ENCODE measurements around the gene POTEG. TPM values are rescaled to one million over a fixed set of nuclear protein-coding genes. Genes with fewer than 3 reads are reported as not detected.
"Not testable (repeated sequence)": the region's sequence is repeated elsewhere in the genome, so short reads cannot be mapped to it uniquely, and the experiment has no call there.

POTEG gene
- total RNA-seq, 1 donor from 2014 or later: not detected

DNA sequence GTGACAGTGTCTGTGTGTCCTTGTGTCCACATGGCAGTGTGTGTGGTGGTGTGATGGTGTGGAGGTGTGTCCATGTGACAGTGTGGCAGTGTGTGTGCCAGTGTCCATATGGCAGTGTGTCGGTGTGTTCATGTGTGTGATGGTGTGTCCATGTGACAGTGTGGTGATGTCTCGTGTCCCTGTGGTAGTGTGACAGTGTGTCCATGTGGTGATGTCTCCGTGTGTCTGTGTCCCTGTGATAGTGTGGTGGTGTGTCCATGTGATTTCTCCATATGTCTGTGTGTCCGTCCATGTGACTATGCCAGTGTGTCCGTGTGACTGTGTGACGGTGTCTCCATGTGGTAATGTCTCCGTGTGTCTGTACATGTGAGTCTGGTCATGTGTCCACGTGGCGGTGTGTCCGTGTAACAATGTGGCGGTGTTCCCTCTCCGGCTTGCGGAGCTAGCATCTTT, 59.7 kb downstream of the POTEG start:
- intact Hi-C loops (cut with micrococcal nuclease): not testable (repeated sequence)

DNA sequence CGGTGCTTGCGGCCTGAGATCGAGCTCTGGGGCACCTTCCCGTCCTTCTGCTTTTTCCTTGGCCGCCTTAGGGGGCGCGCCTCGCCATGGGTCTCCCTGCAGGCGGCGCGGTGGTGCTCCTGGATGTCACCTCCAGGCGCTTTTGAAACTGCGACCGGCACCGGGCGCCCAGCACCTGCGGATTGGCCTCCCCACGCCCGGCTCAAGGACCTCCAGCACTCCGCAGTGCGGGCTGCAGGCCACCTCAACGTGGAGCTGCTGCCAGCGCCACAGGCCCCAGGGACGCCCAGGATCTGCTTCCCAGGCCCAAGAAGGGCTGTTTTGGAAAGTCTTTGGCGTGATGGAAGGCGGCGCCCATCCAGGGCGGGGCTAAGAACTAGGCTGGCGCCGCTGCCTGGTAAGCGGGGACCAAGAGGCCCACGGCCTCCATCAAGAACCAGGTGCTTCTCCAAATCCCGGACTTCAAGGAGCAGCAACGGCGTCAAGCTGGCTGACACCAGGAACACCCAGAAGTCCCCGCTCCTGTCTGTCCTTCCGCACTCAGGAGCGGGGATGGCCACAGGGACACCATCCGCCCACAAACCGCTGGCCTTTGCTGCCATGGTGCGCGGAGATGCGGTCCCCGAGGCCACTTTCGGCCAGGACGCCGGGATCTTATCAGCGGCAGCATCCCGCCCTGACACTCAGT, 61.2 kb downstream of the POTEG start:
- intact Hi-C loops (cut with micrococcal nuclease): not testable (repeated sequence)

DNA sequence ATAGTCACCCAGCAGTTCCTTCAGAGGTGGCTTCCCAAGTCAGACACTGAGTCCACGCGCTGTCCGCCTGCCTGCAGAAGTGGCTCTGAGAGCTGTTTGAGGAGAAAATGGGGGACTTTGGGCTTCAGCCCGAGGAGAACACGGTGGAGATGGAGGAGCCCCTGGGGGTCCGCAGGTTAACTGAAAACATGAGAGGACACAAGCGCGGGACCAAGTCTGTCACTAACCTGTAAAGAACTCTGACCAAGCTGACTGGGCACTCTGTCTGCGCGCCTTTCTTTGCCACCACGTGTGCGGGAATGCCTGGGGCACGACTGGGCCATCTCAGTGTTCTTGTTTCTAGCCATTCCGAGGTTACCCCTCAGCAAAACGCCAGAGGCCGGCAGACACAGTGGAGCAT, 62.4 kb downstream of the POTEG start:
- intact Hi-C loops (cut with micrococcal nuclease): not testable (repeated sequence)

DNA sequence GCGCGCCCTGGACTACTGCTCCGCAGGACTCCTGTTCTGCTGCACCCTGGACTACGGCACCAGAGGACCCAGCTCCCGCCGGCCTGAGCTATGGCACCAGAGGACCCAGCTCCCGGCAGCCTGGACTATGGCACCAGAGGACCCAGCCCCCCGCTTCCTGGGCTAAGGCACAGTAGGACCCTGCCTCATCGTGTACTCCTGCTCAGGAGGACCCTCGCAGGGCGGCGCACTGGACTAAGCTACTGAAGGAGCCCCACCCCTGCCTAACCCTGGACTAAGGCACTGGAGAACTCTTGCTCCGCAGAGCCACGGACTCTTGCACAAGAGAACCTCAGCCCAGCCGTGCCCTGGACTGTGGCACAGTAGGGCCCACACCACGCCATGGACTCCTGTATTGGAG, 71.3 kb downstream of the POTEG start:
- intact Hi-C loops (cut with micrococcal nuclease): not testable (repeated sequence)

DNA sequence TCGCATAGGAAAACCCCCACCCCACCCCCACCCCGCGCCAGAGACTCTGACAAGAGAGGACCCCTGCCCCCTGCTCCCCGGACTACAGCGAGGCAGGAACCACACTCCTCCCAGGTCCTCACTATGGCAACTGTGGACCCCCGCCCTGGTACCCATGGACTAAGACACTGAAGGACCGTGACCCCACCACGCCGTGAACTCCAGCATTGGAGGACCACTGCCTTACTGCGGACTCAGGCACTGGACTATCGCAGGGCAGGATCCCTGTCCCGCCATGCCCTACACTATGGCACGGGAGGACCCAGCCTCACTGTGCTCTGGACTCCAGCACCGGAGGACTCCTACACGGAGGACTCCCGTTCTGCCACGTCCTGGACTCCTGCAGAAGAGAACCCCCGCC, 71.8 kb downstream of the POTEG start:
- intact Hi-C loops (cut with micrococcal nuclease): not testable (repeated sequence)

DNA sequence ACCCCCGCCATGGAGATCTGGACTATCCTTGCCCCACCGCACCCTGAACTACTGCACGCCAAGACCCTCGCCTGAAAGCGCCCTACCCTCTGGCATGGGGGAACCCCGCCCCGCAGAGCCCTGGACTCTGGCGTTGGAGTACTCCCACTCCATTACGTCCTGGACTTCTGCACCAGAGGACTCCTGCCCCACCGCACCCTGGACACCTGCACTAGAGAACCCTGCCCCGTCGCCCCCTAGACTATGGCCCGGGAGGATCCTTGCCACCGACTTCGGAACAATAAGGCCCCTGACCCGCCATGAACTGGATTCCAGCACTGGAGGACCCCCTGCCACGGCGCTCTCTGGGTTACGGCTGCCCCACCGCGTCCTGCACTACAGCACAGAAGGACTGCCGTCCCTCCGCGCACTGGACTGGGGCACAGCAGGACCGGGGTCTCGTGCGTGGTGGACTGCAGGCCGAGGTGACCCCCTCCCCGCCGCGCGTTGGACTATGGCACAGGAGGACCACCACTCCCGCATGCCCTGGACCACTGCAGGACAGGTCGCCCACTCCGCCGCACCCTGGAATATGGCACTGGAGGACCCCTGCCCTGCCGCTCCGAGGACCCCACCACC, 72.4 kb downstream of the POTEG start:
- intact Hi-C loops (cut with micrococcal nuclease): not testable (repeated sequence)

DNA sequence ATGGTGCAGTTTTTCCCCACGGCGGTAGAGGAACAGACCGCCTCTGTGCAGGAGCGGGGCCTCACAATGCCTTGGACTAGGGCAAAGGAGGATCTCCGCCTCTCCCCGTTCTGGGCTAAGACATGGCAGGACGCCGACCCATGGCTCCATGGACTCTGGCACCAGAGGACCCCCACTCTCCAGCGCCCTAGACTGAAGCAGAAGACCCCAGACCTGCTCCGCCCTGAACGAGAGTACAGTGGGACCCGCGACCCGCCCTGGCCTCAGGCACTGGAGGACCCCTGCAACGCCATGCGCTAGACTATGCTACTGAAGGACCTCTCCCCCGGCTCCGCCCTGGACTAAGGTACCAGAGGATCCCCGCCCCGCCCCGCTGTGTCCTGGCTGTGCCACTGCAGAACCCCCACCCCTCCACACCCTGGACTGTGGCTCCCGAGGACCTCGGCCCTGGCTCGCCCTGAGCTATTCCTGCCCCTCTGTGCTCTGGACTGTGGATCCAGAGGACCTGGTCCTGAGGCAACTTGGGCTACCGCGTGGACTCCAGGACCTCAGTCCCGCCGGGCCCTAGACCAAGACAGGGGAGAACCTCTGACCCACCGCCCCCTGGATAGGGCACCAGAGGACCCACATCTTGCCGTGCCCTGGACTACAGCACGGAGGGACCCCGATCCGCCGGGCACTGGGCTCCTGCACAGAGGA, 73.1 kb downstream of the POTEG start:
- intact Hi-C loops (cut with micrococcal nuclease): not testable (repeated sequence)
